Measurements from ENCODE around the gene HEPACAM. TPM values are rescaled to one million over a fixed set of nuclear protein-coding genes. Genes with fewer than 3 reads are reported as not detected.

Gene HEPACAM
- total RNA-seq, 1 donor from 2014 or later: 0.62 TPM

DNA sequence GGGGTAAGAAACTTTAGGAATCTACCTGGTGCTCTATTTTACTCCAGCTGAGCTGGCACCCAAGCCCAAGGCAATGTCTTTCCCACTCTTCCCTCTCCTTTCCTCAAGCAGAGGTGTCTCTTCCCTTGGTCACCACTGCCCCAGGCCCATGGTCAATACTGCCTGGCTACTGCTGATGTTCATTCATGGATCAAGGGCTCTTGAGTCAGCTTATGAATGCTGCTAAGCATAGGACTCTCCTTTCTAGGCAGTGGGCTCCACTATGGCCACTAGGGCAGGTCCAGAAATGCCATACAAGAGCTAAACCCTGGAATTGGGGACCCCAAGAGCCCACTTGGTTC, 19.5 kb downstream of the HEPACAM start:
- no peak for ATAC-seq
- DNase-seq: no peak
- intact Hi-C loops (cut with micrococcal nuclease): no loop called here

DNA sequence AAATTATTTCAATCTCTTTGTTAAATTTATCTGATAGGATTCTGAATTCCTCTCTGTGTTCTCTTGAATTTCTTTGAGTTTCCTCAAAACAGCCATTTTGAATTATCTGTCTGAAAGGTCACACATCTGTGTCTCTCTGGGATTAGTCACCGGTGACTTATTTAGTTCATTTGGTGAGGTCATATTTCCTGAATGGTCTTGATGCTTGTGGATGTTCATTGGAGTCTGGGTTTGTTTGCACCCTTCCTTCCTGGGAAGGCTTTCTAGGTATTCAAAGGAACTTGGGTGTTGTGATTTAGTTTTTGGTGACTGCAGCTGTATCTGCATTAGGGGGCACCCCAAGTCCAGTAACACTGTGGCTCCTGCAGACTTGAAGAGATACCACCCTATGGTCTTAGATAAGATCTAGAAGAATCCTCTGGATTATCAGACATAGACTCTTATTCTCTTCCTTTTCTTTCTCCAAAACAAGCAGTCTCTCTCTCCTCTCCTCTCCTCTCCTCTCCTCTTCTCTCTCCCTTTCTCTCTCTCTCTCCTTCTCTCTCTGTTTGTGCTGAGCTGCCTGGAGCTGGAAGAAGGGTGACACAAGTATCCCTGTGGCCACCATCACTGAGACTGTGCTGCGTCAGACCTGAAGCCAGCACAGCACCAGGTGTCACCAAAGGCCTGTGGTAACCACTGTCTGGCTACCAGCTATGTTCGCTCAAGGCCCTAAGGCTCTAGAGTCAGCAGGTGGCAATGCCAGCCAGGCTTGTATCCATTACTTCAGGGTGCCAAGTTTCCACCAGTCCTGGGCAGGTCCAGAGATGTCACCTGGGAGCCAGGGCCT, 20.1 kb downstream of the HEPACAM start:
- ATAC-seq (no peak), DNase-seq (no peak)
- intact Hi-C loops (cut with micrococcal nuclease): no loop called here

DNA sequence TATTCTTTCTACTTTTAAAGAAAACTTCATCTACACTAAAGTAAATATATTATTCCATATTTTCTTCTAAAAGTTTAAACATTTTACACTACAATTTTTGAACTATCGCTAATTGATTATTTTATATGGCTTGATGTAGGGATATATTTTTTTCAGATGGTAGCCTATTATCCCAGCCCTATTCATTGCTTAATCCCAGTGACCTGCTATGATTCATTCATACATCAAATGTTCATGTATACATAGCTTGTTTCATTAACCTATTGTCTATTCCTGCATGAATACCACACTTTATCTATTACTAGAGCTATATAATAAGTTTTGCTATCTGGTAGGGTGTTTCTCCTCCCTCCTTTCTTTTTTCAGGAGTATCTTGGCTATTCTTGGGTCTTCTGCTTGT, 33.2 kb downstream of the HEPACAM start:
- intact Hi-C loops (cut with micrococcal nuclease): no loop called here
- no peak for ATAC-seq

DNA sequence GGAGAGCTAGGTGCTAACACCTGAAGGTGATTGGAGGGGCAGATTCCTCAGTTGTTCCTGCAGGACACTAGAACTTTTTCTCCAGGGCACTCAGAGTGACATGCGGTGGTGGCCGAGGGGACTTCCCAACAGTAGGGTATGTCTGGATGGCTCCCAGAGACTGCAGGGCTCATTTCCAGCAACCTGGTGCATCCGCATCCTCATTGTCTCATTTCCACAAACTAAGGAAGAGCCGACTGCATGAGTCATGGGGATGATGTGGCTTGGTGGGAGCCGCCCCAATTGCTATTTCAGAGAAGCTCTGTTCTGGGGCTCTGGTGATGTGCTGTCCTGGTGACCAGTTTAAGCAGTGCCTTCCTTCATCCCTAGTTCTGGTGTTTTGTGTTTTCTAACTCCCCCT, 35.4 kb downstream of the HEPACAM start:
- intact Hi-C loops (cut with micrococcal nuclease): no loop called here
- ATAC-seq (peak; percentile 19), DNase-seq (peak; percentile 36)

More for the DNA sequence above, 33.2 kb downstream of the HEPACAM start:
- DNase-seq: no peak

GRCh38 chr11:124899383-124900145, 36.3 kb downstream of the HEPACAM start:
- intact Hi-C loops (cut with micrococcal nuclease): no loop called here
- ATAC-seq (no peak), DNase-seq (no peak)

DNA sequence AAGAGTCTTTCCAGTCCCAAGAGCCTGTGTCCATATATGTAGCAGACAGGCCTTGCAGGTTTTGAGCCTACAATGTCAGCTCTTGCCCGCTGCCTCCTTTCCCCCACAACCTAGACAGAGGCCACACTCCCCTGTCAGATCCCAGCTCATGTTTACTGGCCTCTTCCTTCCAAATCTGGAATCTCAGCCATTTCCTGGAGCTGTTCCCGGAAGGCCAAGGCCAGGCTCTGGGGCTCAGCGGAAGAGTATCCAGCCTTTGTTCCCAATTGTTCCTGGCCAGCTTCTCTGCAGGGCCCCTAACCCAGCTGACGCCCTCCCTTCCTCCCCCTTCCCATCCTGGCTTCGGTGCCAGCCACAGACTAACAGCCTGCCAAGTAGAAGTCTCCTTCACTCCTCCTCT, 37.1 kb downstream of the HEPACAM start:
- intact Hi-C loops (cut with micrococcal nuclease): no loop called here
- DNase-seq (peak; percentile 57), ATAC-seq (peak; percentile 56)

- DNase-seq (no peak), ATAC-seq (peak; percentile 55)
Measured at GRCh38 chr11:124898263-124898680, 37.6 kb downstream of the HEPACAM start.

DNA sequence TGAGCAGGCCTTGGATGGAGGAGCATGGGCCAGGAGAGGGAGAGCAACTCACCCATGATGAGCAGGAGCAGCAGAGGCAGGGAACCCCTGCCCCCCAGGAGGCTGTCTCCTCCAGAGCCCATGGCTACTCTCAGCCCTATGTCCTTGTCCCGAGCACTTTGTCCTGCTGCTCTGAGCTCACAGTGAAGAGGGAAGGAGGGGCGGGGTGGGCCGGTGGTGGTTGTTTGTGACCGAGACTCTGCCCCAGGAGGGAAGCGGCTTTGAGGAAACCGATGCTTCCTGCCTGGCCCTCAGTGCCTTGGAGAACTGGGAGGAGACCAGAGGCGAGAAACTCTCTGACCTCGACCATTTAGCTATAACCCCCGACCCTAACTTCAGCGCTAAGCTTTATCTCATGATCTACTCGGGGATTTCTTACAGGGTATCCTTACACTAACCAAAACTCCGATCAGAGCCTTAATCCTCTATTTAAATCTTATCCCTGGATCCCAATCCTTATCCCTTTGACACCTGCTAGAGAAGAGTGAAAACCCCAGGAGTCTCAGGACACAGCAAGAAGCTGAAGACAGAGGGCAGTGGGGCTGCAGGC, 38.1 kb downstream of the HEPACAM start, which contains the start of gene ROBO4:
ROBO4 (minus strand) TSS at position 192 of the 589 bp plus-strand sequence; CDS start at position 122, 70 bp downstream.
- DNase-seq: peak; percentile 73
- ATAC-seq: peak; percentile 66
- intact Hi-C loops (cut with micrococcal nuclease): no loop called here

More at GRCh38 chr11:124898263-124898680, 37.6 kb downstream of the HEPACAM start:
- intact Hi-C loops (cut with micrococcal nuclease): no loop called here

DNA sequence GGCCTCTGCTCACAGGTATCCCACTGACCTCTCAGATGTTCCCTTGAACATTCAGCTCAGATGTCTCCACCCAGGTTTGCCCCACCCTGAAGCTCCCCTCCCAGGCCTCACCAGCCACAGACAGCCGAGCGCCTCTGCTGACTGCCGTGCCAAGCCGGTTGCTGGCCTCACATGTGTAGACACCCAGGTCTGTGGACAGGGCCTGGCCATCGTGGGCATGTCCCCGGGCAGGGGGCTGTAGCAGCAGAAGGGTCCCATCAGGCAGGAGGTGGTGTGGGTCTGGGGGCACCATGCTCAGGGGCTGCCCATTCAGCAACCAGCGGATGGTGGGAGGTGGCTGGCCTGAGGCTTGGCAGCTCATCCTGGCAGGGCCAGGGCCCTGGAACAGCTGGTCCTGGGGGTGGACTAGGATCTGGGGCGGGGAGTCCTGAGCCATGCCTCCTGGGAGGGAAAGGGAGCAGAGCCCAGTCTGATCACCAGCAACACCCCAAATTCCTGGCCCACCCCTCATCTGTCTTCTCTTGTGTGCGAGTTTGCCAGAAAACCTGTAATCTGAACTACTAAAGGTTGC, 38.9 kb downstream of the HEPACAM start:
- ATAC-seq (peak; percentile 44), DNase-seq (no peak)
- intact Hi-C loops (cut with micrococcal nuclease): no loop called here

GRCh38 chr11:124896071-124896750, 39.6 kb downstream of the HEPACAM start:
- intact Hi-C loops (cut with micrococcal nuclease): no loop called here
- DNase-seq: no peak
- ATAC-seq: no peak

DNA sequence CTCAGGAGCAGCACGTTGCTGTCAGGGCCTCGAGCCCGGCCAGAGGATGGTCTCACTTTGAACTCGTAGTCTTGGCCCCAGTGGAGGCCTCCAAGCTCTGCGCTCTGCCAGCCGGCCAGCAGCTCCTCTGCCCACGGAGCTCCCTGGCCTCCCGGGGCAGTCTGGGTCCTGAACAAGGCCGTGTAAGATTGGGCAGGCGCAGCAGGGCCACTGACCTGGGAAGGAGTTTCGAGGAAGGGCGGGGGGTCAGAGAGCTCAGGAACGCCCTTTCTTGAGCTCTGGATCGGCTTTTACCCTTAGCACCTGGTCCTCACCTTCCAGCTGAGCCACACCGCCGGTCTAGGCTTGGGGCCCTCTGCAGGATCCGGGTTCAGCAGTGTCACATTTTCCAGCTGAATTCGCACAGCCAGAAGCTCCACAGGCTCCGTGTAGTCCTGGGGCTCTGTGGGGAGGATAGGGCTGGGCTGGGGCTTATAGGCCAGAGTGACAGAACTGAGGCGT, 40.3 kb downstream of the HEPACAM start:
- no peak for ATAC-seq
- no peak for DNase-seq
- intact Hi-C loops (cut with micrococcal nuclease): no loop called here

- ATAC-seq (no peak), DNase-seq (no peak)
- intact Hi-C loops (cut with micrococcal nuclease): no loop called here
Measured at GRCh38 chr11:124894606-124895430, 41.0 kb downstream of the HEPACAM start.

DNA sequence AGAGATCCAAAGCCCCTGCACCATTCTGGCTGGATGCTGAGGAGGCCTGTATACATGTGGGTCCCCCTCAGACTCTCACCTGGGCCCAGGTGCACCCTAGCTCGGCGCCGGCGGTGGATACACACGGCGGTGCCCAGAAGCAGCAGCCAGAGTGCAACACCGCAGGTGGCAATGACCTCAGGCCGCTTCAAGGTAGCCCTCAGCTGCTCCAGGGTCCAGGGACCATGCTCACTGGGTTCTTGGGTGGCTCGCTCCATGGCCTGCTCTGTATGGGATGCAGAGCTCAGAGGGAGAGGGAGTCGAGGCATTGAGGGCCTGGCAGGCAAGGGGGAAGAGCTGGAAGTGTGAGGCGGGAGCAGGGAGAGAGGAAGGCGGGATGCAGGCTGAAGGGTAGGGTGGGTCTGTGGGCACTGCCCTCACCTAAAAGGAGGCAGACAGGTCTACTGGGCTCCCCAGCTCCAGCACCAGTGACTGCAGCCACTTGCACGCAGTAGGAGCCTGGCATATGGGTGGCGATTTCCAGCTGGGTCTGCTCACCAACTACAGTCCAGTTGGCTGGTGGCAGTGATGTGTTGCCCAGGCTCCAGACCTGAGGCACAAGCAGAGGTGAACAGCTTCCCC, 42.0 kb downstream of the HEPACAM start:
- intact Hi-C loops (cut with micrococcal nuclease): no loop called here
- no peak for DNase-seq
- ATAC-seq: no peak

DNA sequence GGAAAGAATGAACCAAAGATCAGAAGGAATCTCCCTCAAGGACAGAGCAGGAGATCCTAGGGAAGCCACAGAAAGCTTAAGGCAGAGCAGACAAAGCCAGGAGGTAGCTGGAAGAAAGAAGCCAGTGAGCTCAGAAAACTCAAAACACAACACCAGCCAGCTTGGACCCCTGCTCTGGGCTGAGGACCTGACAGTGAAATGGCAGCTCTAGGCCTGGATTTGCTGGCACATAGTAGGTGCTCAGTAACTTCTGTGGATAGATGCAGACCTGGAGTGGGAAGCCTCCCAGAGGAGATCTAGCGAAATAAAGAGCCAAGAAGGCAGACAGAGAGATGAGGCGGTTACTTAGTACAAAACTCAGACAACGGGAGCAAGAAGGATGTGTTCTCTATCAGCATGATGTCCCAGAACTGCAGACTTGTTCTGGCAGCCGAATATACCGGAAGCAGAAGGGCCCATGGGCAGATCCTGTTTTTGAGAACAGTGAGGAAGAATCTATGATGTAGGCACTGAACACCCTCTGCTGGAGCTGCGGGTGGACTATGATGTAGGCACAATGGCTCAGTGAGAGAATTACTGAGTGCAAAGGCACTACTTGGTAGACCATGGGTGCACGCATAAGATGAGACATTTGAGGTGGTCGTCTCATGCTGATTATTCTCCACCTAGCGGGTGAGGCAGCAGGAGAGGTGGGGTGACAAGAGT, 42.9 kb downstream of the HEPACAM start:
- ATAC-seq: peak; percentile 8

GRCh38 chr11:124892146-124892545, 43.7 kb downstream of the HEPACAM start:
- ATAC-seq (peak; percentile 7), DNase-seq (no peak)
- intact Hi-C loops (cut with micrococcal nuclease): no loop called here

More for the DNA sequence above, 42.9 kb downstream of the HEPACAM start:
- no peak for DNase-seq
- intact Hi-C loops (cut with micrococcal nuclease): no loop called here

DNA sequence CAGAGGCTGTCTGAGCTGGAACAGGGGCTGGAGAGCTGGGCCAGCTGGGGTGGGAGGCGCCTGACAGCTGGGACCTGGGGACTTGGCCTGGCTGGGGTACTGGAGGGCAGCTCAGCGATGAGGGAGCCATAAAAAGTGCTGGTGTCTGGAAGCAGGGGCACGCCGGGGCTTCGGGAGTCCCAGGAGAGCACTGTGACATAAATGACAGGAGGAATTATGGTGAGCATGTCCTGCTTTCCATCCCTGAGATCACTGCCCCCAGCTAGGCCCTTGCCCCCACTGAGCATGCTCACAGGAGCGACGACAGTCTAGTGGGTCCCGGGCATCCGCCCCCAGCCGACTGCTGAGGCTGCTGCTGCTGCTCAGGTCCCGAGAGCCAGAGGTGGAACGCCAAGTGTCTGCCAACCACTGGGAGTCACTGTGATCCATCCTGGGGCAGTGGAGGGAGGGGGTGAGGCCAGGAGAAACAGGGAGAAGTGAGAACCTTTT, 44.4 kb downstream of the HEPACAM start:
- DNase-seq (peak; percentile 68), ATAC-seq (peak; percentile 73)
- intact Hi-C loops (cut with micrococcal nuclease): no loop called here

Data from left ventricle myocardium superior (tissue), 1 donor.